Panc1 (cell line): ENCODE results near the gene GABRR1.

Experiments
- CTCF ChIP-seq: fragments of 450-650 bp; IDR thresholded peaks from 2 replicates; pipeline ENCODE4 v1.5.1; 2017; ENCODE audit warnings: mild to moderate bottlenecking
- POLR2AphosphoS5 ChIP-seq: IDR thresholded peaks from 2 replicates; pipeline ENCODE4 v1.6.1; 2012; ENCODE audit warnings: mild to moderate bottlenecking, low read depth, low read length, moderate library complexity
- REST ChIP-seq, 2 experiments: IDR thresholded peaks; 2 replicates each; pipeline ENCODE4 v1.6.1; 2011 to 2012; ENCODE audit warnings: low read depth in 2 of 2, control low read depth in 1 of 2, low read length in 1 of 2, mild to moderate bottlenecking in 1 of 2, moderate library complexity in 1 of 2; ENCODE audit not compliant: insufficient read depth in 1 of 2
- TCF7L2 ChIP-seq: IDR thresholded peaks from 2 replicates; pipeline ENCODE4 v1.6.1; 2011; ENCODE audit warnings: mild to moderate bottlenecking, low read depth, low read length, inconsistent platforms

DNA sequence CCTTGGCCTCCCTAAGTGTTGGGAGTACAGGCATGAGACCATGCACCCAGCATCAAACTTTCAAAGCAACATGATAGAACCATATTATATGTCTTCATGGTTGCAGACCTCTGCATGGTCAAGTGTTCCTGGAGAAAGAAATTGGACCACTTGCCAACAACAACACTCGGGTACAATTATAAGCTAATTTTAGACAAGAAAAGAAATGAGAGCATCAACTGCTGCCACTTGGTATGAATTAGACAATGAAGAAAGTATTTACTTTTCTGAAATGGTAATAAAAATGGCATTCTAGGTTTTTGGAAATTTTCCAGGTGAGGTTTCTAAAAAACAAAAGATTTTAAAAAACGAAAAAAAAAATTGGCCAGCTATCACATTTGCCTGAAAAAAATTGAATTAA is 79.0 kb downstream of the GABRR1 start:
- TF ChIP-seq CTCF (no peak), POLR2AphosphoS5 (no peak), REST (IDR thresholded peaks at IDR 0.05; ENCODE audit: insufficient read depth in 1 of 2, low read depth in 2 of 2, low read length in 1 of 2) (no peak), TCF7L2 (no peak)
